ENCODE data around the gene ADAMTS14.

The ADAMTS14 gene

DNA sequence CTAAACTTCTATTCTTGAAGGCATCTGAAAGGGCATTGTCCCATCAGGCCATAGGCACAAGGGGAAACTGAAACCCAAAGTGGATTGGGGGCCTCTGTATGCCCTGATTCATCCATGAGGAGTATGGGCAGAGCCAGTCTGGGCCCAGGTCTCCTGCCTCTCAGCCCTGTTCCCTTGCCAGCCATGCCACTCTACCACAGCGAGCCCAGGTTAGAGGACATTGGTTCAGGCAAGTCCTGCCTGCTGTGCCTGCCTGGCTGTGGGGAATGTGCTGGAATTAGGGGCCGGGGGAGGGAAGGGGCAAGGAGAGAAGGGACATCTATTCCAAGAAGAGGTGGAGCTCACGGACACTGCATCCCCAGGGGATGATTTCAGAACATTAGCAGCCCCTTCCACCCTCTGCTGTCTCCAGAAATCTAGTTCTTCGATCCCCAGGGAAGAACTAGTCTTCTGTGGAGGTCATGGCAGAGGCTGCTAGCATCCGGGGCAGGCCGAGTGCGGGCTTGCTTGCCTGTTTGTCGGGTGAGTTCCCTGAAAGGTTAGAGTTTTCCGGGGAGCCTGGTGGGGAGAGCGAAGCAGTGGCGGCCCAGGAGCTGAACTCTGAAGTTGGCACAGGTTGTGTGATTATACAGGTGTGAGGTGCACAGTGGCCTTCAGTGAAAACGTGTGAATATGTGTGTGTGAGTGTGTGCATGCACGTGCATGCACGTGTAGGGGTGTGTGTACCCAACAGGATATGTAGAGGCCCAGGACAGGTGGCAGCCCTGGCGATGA lies 75.1 kb downstream of the ADAMTS14 start:
- TF ChIP-seq CTCF (IDR thresholded peaks at IDR 0.05; ENCODE audit: control extremely low read depth, extremely low read depth, low read depth, missing control alignments) = no peak
- CTCF ChIA-PET = interaction anchor here (0.9 to 1.9 kb wide), 2 partner anchors 197 to 198 kb away, joined by 3 to 7 read pairs; no protein-coding TSS in a partner anchor
- POLR2A ChIA-PET = no interaction called here
- DNase-seq (ENCODE audit: extremely low spot score) = no peak

GRCh38 chr10:70748305-70748704 lies 76.0 kb downstream of the ADAMTS14 start:
- CTCF ChIA-PET = interaction anchor here (1.0 to 1.9 kb wide), 3 partner anchors 11 to 199 kb away, joined by 3 to 7 read pairs (median 3); no protein-coding TSS in a partner anchor
- DNase-seq (ENCODE audit: extremely low spot score) = no peak
- POLR2A ChIA-PET = no interaction called here
- no peak for TF ChIP-seq CTCF (IDR thresholded peaks at IDR 0.05; ENCODE audit: control extremely low read depth, extremely low read depth, low read depth, missing control alignments)

DNA sequence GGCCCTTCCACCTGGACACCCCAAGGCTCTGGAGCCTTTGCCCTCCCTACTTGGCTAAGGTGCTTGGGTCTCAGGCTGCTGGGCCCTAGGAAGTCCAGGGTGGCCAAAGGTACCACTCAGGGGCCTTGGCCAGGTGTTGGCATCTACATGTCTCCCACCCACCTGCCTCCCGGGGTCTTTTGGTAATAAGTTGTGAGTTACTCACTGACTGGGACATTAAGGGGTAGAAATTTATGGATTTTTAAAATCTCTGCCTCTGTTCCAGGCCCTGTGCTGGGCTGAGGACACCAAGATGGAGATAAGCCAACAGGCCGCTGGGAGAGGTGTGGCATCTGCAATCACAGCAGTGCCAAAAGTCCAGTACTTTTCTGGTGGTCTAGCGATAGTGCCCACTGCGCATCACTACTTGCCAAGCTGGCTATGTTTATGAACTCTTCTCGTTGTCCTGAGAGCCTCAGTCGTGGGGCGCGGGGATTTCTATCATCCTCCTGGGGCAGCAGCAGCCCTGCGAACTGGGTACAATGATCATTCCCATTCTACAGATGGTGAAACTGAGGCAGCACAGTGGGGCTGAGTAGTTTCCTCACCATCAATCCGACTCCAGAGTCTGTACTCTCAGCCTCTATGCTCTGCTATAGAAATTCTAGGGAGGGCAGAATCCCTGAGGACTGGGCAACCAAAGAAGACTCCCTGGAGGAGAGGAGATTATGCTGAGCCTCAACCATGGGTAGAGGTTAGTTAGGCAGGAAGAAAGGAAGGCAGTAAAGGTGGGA lies 76.7 kb downstream of the ADAMTS14 start:
- POLR2A ChIA-PET = no interaction called here
- CTCF ChIA-PET = interaction anchor here (1.0 to 1.9 kb wide), 3 partner anchors 10 to 199 kb away, joined by 3 to 7 read pairs (median 3); no protein-coding TSS in a partner anchor

DNA sequence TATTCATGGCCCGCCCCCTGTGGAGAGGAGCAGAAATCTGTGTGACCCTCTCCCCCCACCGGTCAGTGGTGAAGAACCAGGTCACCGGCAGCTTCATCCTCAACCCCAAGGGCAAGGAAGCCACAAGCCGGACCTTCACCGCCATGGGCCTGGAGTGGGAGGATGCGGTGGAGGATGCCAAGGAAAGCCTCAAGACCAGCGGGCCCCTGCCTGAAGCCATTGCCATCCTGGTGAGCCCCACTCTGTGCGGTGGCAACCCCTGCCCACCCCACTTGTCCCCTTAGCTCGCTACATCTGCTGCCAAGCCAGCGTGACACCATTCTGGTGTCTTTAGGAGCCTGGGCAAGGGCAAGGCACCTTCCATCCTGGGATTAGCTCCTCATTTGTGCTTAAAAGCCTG lies 77.5 kb downstream of the ADAMTS14 start:
- CTCF ChIA-PET = no interaction called here
- TF ChIP-seq CTCF (IDR thresholded peaks at IDR 0.05; ENCODE audit: control extremely low read depth, extremely low read depth, low read depth, missing control alignments) = no peak
- POLR2A ChIA-PET = no interaction called here
- DNase-seq (ENCODE audit: extremely low spot score) = no peak

More for the DNA sequence above, 76.7 kb downstream of the ADAMTS14 start:
- DNase-seq (ENCODE audit: extremely low spot score) = no peak
- no peak for TF ChIP-seq CTCF (IDR thresholded peaks at IDR 0.05; ENCODE audit: control extremely low read depth, extremely low read depth, low read depth, missing control alignments)

DNA sequence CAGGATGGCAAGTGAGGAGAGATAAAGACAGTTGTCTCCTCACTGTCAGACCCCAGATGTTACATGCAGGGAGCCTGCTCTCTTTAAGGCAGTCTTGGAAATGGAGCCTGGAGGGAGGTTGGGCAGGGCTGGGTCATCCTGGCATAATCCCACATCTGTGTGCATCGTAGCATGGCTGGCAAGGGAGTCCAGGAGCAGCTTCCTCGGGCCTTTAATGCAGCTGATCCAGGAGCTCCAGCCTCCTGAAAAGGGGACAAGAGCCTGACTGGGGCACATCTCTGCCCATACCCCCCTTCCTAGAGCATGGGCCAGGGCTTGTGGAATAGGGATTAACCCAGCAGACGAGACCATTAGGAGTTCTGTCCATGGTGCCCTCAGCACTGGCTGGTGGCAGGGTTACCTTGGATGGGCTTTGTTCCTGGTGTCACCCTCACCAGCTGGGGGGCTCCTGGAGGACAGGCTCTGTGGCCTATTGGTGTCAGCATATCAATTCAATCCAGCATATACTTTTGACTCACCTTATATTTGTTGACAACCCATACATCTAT lies 77.9 kb downstream of the ADAMTS14 start:
- CTCF ChIA-PET = interaction anchor here (1.4 kb wide), 1 partner anchor 12 kb away, joined by 3 read pairs; no protein-coding TSS in a partner anchor
- no peak for TF ChIP-seq CTCF (IDR thresholded peaks at IDR 0.05; ENCODE audit: control extremely low read depth, extremely low read depth, low read depth, missing control alignments)
- DNase-seq (ENCODE audit: extremely low spot score) = no peak
- POLR2A ChIA-PET = no interaction called here

DNA sequence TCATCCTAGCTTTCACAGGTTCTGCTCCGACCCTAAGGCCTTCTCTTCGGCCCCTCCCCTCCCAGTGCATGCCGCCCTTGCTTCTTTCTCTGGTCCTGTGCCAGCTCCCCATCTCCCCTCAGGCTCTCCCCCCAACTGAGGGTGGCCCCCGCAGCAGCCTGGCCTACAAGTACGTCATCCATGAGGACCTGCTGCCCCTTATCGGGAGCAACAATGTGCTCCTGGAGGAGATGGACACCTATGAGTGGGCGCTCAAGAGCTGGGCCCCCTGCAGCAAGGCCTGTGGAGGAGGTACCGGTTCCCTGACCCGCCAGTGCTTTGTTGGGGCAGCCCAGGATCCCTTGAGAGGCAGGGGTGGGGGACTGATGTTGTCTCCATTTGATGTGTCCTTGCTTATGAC lies 79.0 kb downstream of the ADAMTS14 start:
- no peak for DNase-seq (ENCODE audit: extremely low spot score)
- no peak for TF ChIP-seq CTCF (IDR thresholded peaks at IDR 0.05; ENCODE audit: control extremely low read depth, extremely low read depth, low read depth, missing control alignments)
- POLR2A ChIA-PET = no interaction called here
- CTCF ChIA-PET = interaction anchor here (1.1 to 1.4 kb wide), 2 partner anchors 13 to 202 kb away, joined by 3 read pairs; no protein-coding TSS in a partner anchor
